ENCODE data around the gene EXOC7. TPM values are rescaled to one million over a fixed set of nuclear protein-coding genes. Genes with fewer than 3 reads are reported as not detected.
A peak's percentile ranks its signal among the peaks of the same experiment; 100 is the strongest.

EXOC7 gene
- total RNA-seq, 4 donors from 2014 or later = 113 to 160 (median 134) TPM

GRCh38 chr17:76139801-76140660 is 36.4 kb upstream of the EXOC7 start:
- peak overlapping the region in 3 of 4 donors; percentile 13 to 51 (median 15) for H3K4me3 ChIP-seq
- TF ChIP-seq CTCF (IDR thresholded peaks at IDR 0.05) (peak in 1 of 6 experiments; percentile 4), POLR2A (IDR thresholded peaks at IDR 0.05) (no peak)
- peaks cover 9 to 25% (median 17%) of the 10 kb centered on the region in 4 donors for H3K4me1 ChIP-seq
- H3K36me3 ChIP-seq = no peaks in the 10 kb centered on the region
- no peaks in the 10 kb centered on the region for H3K9me3 ChIP-seq
- peak overlapping the region in 1 of 4 donors; percentile 17 for H3K27ac ChIP-seq
- peaks cover 0 to 15% of the 10 kb centered on the region in 2 donors for H3K27me3 ChIP-seq
- peak in 1 of 3 donors; percentile 52 for DNase-seq

- Histone ChIP-seq H3K4me3 (no peak overlapping the region), H3K27ac (no peak overlapping the region), H3K36me3 (no peaks in the 10 kb centered on the region), H3K4me1 (peaks cover 6 to 22% (median 15%) of the 10 kb centered on the region in 4 donors), H3K27me3 (peaks cover 0 to 15% of the 10 kb centered on the region in 2 donors), H3K9me3 (no peaks in the 10 kb centered on the region)
- no peak for DNase-seq
- TF ChIP-seq POLR2A (IDR thresholded peaks at IDR 0.05) = no peak
- no peak for TF ChIP-seq CTCF (IDR thresholded peaks at IDR 0.05)
These were observed 35.5 kb upstream of the EXOC7 start for GRCh38 chr17:76138896-76139752.

GRCh38 chr17:76138234-76138895 is 34.8 kb upstream of the EXOC7 start:
- H3K27ac ChIP-seq = no peak overlapping the region

GRCh38 chr17:76137351-76138233 is 34.0 kb upstream of the EXOC7 start:
- Histone ChIP-seq H3K27me3 (peaks cover 0 to 15% of the 10 kb centered on the region in 2 donors), H3K4me3 (no peak overlapping the region), H3K9me3 (no peaks in the 10 kb centered on the region), H3K36me3 (no peaks in the 10 kb centered on the region), H3K27ac (no peak overlapping the region), H3K4me1 (peaks cover 6 to 22% (median 15%) of the 10 kb centered on the region in 4 donors)
- DNase-seq = no peak
- no peak for TF ChIP-seq POLR2A (IDR thresholded peaks at IDR 0.05)
- TF ChIP-seq CTCF (IDR thresholded peaks at IDR 0.05) = no peak

More at GRCh38 chr17:76138234-76138895, 34.8 kb upstream of the EXOC7 start:
- Histone ChIP-seq H3K36me3 (no peaks in the 10 kb centered on the region), H3K4me3 (no peak overlapping the region), H3K9me3 (no peaks in the 10 kb centered on the region), H3K27me3 (peaks cover 0 to 15% of the 10 kb centered on the region in 2 donors), H3K4me1 (peaks cover 6 to 22% (median 15%) of the 10 kb centered on the region in 4 donors)
- TF ChIP-seq POLR2A (IDR thresholded peaks at IDR 0.05) = no peak
- TF ChIP-seq CTCF (IDR thresholded peaks at IDR 0.05) = no peak
- DNase-seq = no peak
